Psoas muscle (tissue), 8 donors: Measurements from ENCODE around the gene SBSN. TPM values are rescaled to one million over a fixed set of nuclear protein-coding genes. Genes with fewer than 3 reads are reported as not detected.

Source experiments
- ATAC-seq, 4 donors: fragments of 200-7000 bp; cut with Tn5 transposase; one replicate each; pipeline ENCODE4 v1.9.1; 2020; ENCODE audit warnings: moderate library complexity in 3 of 4, mild to moderate bottlenecking in 2 of 4
- DNase-seq, 2 donors: peaks; one replicate each; pipeline ENCODE4 v3.0.0-alpha.2; 2020
- H3K27ac ChIP-seq: fragments of 200-600 bp; one replicate; pipeline ENCODE4 v1.8.0; 2022
- H3K27me3 ChIP-seq, 3 donors: fragments of 200-600 bp in 1 of 3; one replicate each; pipeline versions ENCODE4 v1.6.1 to v1.8.0; 2013 to 2022; ENCODE audit warnings: low read length in 2 of 3, mild to moderate bottlenecking in 2 of 3, moderate library complexity in 1 of 3; ENCODE audit not compliant: insufficient read depth in 3 of 3
- H3K36me3 ChIP-seq, 2 donors: fragments of 200-600 bp in 1 of 2; one replicate each; pipeline versions ENCODE4 v1.6.1 to v1.8.0; 2013 to 2022; ENCODE audit warnings: low read depth in 1 of 2, mild to moderate bottlenecking in 1 of 2, moderate library complexity in 1 of 2; ENCODE audit not compliant: insufficient read depth in 1 of 2
- H3K4me1 ChIP-seq: fragments of 200-600 bp; one replicate; pipeline ENCODE4 v1.8.0; 2022
- H3K4me3 ChIP-seq: fragments of 200-600 bp; one replicate; pipeline ENCODE4 v1.8.0; 2022; ENCODE audit warnings: mild to moderate bottlenecking
- H3K9me3 ChIP-seq: fragments of 200-600 bp; one replicate; pipeline ENCODE4 v1.8.0; 2022
- whole genome bisulfite sequencing, 3 donors: extraction: QIAGEN DNeasy Blood & Tissue Kit; methylation state at CpG; one replicate each; pipeline versions ENCODE4 v1.1.6 to v1.1.7; 2013; 5-methylcytosine and 5-hydroxymethylcytosine counted together
- intact Hi-C, 2 donors: fragments of 100-400 bp; cut with DNase I; formaldehyde crosslinking; loops; one replicate each; pipeline versions ENCODE4 v1.11.0 to v1.14.2; 2022
- polyA plus RNA-seq, 3 donors: library from polyadenylated mRNA; stranded (reverse); fragments of 200-250 nt; gene quantifications; one replicate each; pipeline ENCODE4 v1.2.3, GENCODE V29; 2013
- total RNA-seq, 4 donors: library from RNA; stranded (reverse); fragmentation: NEBNext Ultra II Directional in 2 of 4; extraction: Animal tissue kit (Norgen Biotek cat#: 25700) in 2 of 4; gene quantifications; one replicate each; pipeline versions ENCODE4 v1.2.1 to v1.2.4, GENCODE V29; 2021 to 2023
- TF ChIP-seq, protein P1 (sequence below): fragments of 200-600 bp; IDR thresholded peaks from one replicate; pipeline ENCODE4 v1.8.0; 2022; ENCODE audit warnings: antibody characterized with exemption
- donor health status: healthy with polysubstance abuse.
- donor health status: DM: no; HTN: no; CAD: no; lungs with moderate emphysema.
- donor health status: Bipolar disorder and iron deficiency.
- donor health status: healthy.
- donor health status: DM: yes; HTN: yes; CAD: no.
- donor health status: DM: no; HTN: no; CAD: no.
- donor health status: DM: no; HTN: no; CAD: no.
- donor health status: DM: yes; HTN: yes; CAD: no.

Gene SBSN
- total and polyA plus RNA-seq, 7 donors, result 0.09 TPM; not detected in 6

DNA sequence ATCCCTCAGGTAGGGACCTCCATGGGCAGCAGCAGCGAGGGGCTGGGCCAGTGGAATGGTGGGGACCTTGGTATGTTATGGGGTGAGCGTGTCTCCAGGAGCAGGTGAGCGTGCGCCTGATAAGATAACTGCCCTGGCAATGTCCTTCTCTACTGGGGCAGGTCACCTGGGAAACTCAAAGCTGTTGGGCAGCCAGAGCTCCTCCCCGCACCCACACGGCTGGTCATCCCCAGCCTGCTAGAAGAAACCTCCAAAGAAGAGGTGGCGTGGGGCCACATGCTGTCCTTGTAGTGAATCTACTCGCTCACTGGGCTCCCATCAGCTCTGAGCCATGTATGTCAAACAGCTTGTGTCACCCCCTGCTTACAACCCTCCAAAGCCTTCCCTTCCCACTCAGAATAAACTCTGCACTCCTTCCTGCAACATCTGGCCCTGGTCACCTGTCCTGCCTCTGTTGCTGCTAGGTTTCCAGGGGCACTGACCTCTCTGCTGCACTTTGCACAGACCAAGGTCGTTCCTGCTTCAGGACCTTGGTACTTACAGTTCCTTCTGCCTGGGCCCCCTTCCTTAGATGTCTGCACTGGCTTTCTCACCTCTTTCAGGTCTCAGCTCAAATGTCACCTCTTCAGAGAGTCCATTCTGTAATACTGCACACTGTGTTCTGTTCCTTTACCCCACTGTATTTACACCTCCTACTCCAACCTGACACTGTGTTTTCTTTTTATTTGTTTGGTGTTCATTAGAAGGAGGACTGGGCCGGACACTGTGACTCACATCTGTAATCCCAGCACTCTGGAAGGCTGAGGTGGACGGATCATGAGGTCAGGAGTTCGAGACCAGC, 37.1 kb upstream of the SBSN start:
- H3K4me3 ChIP-seq, result no peak overlapping the region
- DNase-seq (no peak), ATAC-seq (no peak)
- peaks cover 0 to 24% (median 9%) of the 10 kb centered on the region in 3 donors for H3K27me3 ChIP-seq
- no peak overlapping the region for H3K27ac ChIP-seq
- H3K36me3 ChIP-seq, result no peaks in the 10 kb centered on the region
- TF ChIP-seq, protein P1, sequence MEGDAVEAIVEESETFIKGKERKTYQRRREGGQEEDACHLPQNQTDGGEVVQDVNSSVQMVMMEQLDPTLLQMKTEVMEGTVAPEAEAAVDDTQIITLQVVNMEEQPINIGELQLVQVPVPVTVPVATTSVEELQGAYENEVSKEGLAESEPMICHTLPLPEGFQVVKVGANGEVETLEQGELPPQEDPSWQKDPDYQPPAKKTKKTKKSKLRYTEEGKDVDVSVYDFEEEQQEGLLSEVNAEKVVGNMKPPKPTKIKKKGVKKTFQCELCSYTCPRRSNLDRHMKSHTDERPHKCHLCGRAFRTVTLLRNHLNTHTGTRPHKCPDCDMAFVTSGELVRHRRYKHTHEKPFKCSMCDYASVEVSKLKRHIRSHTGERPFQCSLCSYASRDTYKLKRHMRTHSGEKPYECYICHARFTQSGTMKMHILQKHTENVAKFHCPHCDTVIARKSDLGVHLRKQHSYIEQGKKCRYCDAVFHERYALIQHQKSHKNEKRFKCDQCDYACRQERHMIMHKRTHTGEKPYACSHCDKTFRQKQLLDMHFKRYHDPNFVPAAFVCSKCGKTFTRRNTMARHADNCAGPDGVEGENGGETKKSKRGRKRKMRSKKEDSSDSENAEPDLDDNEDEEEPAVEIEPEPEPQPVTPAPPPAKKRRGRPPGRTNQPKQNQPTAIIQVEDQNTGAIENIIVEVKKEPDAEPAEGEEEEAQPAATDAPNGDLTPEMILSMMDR, result no peak
- H3K4me1 ChIP-seq, result no peaks in the 10 kb centered on the region
- WGBS, 3 donors, result 74 to 78% (median 77%) methylated on average over 12 of the region's 12 CpGs
- intact Hi-C loops, result no loop called here
- H3K9me3 ChIP-seq, result no peaks in the 10 kb centered on the region

DNA sequence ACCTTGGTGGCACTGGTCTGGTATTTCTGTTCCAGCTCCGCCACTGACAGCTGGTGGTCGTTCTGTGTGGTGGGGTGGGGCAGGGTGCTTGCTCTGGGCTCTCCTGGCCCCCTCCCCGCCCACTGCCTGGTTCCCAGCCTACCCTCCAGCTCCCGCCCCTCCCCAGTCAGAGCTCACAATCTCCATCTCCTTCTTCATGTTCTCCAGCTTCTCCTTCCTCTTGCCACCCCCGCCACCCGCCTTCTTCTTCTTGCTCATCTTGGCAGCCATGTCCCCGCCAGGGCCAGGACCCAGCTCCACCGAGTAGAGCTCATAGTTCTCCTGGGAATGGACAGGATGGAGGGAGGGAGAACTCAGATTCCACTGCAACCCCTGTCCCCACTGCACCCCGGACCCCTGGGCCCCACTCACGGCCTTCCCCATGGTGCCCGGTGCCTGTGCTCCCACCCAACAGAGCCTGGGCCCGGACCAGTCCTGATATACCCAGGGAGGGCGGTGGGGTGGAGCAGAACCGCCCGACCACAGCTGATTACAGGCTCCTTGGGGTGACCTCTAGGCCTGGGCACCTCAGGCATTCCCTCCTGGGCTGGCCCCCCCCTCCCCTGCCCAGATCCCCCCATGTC, 35.2 kb upstream of the SBSN start, which contains the start of gene ATP4A:
Gene ATP4A, minus strand, starts transcription at position 452 of the 623 bp plus-strand sequence. Its CDS starts 29 bp downstream, at position 423.
- H3K27ac ChIP-seq, result no peak within 1 kb of the TSS
- WGBS, 3 donors, result 51 to 59% (median 59%) methylated on average over 15 of the region's 15 CpGs
- DNase-seq (no peak), ATAC-seq (no peak)
- H3K9me3 ChIP-seq, result no peaks in the 10 kb centered on the region
- intact Hi-C loops, result no loop called here
- H3K27me3 ChIP-seq, result peaks cover 0 to 43% (median 20%) of the 10 kb centered on the region in 3 donors
- TF ChIP-seq, protein P1, result no peak
- H3K36me3 ChIP-seq, result no peaks in the 10 kb centered on the region
- no peaks in the 10 kb centered on the region for H3K4me1 ChIP-seq
- no peak within 1 kb of the TSS for H3K4me3 ChIP-seq

DNA sequence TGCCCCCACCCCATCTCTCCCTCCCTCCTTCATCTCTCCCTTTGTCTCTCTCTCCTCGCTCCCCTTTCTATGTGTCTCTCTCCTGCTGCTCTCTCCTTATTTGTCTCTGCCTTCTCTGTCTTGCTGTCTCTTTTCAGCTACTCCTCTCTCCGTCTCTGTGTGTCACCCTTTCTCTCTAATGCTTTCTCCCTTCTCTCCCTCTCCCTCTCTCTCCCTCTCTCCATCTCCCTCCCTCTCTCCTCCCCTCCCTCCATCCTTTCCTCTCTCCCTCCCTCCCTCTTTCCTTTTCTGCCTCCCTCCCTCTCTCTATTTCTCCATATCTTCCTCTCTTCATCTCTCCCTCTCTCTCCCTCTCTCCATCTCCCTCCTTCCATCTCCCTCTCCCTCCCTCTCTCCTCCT, 34.7 kb upstream of the SBSN start:
- DNase-seq (no peak), ATAC-seq (no peak)
- H3K27me3 ChIP-seq, result peaks cover 0 to 47% (median 24%) of the 10 kb centered on the region in 3 donors
- TF ChIP-seq, protein P1, result no peak
- no peaks in the 10 kb centered on the region for H3K4me1 ChIP-seq
- H3K9me3 ChIP-seq, result no peaks in the 10 kb centered on the region
- H3K36me3 ChIP-seq, result no peaks in the 10 kb centered on the region
- H3K4me3 ChIP-seq, result no peak overlapping the region
- no peak overlapping the region for H3K27ac ChIP-seq
- intact Hi-C loops, result no loop called here
- WGBS, 3 donors, result 51 to 59% (median 52%) methylated on average over 2 of the region's 2 CpGs

DNA sequence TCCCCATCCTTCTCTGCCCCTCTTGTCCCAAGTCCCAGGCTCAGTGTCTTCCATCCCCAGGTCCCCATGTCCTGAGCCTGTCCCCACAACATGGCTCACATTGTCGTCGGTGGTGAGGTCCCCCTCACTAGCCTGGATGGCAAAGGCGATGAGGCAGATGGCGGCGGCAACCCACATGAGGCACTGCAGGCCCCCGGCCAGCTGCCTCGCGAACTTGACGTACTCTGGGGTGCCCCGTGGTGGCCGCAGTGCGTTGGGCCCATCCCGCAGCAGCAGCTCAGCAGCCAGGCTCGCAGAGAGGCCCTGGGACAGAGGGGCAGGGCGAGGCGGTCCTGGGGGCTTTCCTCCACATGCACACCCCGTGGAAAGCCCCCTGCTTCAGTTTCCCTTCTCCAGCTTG, 34.2 kb upstream of the SBSN start:
- no peak for DNase-seq
- H3K4me1 ChIP-seq, result no peaks in the 10 kb centered on the region
- TF ChIP-seq, protein P1, result no peak
- no peak overlapping the region for H3K4me3 ChIP-seq
- H3K27ac ChIP-seq, result no peak overlapping the region
- H3K9me3 ChIP-seq, result no peaks in the 10 kb centered on the region
- H3K27me3 ChIP-seq, result peaks cover 0 to 47% (median 24%) of the 10 kb centered on the region in 3 donors
- no peaks in the 10 kb centered on the region for H3K36me3 ChIP-seq
- ATAC-seq, result no peak
- intact Hi-C loops, result no loop called here
- WGBS, 3 donors, result 41 to 50% (median 42%) methylated on average over 15 to 17 of the region's 17 CpGs
